GM18519 (cell line): ENCODE data around the gene PALLD.
"Not testable (repeated sequence)": the region's sequence is repeated elsewhere in the genome, so short reads cannot be mapped to it uniquely, and the experiment has no call there.

Experiments
- ATAC-seq: cut with Tn5 transposase; IDR thresholded peaks from one replicate; pipeline ENCODE4 v1.9.1; 2021; ENCODE audit warnings: mild to moderate bottlenecking, moderate library complexity; ENCODE audit not compliant: unreplicated experiment, low FRiP score

PALLD gene

DNA sequence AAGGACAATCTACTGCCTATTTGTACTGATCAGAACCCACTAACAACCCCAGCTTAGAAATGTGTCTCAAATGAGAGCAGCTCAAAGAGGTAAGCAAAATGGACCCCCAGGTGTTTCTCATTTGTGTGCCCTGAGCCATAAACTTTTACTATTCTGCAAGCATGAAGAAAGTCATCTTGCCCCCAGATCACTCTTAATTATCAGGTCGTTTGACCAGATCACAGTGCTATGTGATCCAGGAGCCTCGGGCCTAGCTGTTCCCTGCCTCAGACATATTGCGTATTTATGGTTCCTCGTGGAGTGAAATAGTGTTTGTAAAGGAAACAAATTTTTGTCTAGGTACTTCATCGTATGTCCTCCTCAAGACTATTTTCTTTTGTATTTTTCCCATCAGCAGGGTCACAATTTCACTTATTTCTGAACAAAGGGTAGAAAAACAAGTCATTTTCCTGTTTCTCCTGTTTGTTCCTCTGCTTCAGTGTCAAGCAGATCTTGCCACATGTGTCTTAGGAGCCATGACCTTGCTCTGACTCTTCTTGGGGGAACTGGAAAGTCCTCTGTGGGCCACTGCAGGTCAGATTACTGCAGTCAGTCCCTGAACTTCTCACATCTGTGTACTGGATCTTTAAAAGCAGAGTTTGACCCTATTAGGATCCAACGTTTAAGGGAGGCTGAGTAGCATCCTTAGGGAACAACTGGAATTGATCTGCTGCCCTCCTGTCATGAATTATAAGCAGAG lies 194.9 kb downstream of the PALLD start:
- ATAC-seq, result no peak

DNA sequence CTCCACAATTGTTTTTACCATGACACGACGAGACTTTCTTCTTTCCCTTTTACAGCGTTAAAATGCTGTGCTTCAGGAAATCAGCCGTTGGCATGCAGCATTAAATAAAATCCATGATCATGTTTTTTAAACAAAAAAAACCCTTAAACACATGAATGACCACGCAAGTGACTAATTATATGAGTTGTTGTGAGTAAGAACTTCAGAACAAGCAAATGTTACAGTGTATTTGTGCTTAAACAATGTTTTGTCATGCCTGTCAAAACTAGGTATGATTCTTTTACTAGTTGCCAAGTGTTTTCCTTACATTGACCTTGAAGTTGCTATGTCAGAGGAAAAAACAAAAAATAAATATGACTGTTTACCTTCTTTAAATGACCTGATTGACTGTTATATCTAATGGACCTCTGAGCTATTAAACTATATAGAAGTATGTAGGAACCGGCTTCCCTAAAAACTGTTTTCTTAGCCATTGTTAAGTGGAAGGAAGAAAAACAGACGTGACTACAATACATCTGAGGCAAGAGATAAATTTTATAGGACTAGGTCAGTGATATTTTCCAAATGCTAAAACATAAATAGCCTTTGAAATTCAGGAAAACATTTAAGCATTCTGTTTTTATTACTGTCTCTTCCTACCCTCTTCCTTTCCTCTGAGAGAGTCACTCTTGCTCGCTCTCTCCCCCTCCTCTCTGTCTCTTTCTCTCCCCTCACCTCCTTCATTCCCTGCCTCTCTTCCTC lies 197.1 kb downstream of the PALLD start:
- ATAC-seq, result no peak

DNA sequence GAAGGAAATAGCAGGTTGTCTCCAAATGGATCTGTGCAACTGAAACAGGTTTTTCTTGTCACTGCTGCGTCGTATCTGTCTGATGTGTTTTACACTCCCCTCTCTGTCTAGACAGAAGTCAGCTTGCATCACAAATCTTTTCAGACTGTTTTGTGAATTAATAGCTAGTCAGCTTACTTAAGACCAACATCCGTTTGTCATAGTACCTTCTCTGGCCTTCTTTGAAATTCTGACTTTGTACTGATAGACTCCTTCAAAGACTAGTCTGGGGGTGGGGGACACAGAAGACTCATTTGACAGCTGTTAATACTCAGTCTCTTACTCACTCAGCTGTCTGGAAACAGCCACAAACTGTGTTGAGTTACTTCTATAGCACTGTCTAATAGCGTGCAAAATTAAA lies 197.8 kb downstream of the PALLD start:
- ATAC-seq, result no peak

DNA sequence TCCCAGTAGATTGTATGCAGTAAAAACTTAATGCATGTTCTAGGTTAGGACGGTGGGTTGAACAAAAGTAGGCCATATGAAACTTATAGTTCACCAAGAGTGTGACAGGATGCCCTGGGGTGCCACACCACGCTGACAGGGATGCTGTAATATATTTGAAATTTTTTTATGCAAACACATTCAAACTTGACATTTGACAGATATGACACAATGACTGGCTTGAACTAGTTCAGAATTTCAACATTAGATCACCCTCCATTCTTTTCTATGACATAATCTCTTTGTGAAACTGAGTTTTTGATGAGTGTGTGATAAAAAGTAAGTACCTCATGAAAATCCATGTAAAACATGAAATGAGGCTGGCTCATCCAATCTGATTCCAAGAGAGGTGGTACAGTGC lies 198.4 kb downstream of the PALLD start:
- no peak for ATAC-seq

DNA sequence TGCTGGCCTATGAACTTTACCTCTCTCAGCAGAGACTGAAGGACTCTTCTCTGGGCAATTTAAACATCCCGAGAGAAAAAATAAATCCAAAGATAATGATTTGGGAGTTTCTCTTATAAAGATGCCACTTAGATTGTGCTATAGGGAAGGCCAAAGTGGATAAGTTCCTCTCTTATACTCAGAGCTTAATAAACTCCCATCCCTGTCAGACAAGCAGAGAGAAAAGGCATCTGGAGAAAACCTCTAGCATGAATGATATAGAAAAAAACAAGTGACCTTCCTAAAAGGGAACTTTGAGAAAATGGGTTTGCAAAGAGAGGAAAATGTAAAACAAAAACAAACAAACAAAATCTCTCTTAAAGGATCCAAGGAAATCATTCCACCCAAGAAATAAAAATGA lies 199.4 kb downstream of the PALLD start:
- ATAC-seq, result no peak

DNA sequence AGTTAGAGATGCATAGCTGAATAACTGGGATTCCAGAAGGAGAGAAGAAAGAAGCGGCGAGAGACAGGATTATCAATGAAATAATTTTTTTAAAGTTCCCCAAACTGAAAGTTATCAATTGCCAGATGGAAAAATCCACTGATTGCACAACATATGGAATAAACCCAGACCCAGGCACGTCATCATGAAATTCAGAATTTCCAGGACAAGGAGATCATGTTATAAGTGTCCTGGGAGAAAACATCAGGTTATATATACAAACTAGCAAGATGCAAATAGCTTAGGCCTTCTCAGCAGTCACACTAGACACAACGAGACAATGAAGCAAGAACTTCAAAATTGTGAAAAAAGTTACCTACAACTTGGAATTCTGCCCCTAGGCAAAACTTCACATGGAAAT lies 200.0 kb downstream of the PALLD start:
- ATAC-seq, result no peak

DNA sequence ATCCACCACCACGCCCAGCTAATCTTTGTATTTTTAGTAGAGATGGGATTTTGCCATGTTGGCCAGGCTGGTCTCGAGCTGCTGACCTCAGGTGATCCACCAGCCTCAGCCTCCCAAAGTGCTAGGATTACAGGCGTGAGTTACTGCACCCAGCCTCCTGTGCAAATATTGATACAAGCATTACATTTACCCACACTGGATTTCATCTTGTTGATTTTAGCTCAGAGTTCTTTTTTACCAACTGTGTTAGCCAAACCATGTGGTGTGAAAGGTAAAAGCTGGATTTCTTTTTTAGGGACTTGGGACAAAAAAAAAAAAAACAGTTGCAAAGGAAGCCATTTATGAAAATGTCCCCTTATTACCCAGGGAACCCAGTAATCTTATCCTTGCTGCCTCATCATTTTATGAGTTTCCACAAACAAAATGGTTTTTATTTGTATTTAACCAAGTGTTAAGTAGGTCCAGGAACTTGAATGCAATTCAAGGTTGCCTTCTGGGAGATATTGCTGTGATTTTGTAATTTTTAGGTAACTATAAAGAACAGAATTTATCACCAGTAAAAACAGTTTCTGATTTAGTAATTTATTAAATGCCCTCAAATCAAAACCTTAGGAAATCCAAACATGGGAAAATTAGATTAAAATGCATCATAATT lies 202.5 kb downstream of the PALLD start:
- no peak for ATAC-seq

DNA sequence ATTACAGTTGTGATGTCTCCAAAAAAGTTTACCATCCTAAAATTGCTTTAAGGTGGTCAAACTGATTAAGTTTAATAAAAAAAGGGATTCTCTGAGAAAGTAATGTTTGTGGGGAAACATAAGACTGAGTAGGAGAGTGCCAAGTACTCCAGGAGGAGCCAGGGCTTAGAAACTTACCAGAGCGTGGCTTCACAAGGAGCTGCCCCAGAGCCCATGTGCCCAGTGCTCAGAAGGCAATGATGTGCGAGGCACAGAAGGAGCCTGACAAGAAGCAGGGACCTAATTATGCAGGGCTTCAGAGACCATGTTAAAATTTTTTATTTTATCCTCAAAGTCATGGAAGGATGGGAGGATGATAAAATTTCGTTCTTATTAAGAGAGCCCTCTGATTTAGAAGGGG lies 204.2 kb downstream of the PALLD start:
- no peak for ATAC-seq

DNA sequence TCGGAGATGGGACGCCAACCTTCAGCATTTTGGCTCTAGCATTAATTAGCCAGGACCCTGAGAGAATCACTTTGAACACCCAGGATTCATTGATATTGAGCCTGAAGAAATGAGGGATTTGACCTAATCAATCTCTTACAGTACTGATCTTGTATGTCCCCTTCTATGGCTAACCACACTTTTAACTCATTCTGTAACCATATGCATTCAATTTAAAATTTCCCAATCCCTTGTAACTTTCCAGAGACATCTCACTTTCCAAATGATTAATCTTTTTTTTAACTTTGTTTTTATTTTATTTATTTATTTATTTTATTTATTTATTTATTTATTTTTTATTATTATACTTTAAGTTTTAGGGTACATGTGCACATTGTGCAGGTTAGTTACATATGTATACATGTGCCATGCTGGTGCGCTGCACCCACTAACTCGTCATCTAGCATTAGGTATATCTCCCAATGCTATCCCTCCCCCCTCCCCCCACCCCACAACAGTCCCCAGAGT lies 205.8 kb downstream of the PALLD start:
- not testable (repeated sequence) for ATAC-seq

DNA sequence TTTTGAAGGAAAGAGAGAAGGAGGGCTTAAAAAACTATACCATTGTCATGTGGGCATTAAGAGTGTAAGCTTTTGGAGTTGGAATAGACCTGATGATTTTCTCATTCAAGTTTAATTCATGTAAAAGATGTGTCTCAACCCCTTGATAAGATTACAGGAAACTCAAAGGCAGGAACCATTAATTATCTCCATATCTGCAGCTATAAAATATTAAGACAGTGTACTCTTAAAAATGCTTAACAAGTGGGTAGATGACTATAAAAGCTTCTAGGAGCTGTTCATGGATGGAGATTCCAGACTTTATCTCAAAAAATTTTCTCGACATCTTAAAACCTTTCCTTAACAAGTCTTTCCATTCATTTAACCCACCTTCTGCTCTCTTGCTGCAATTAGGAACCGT lies 208.3 kb downstream of the PALLD start:
- no peak for ATAC-seq

DNA sequence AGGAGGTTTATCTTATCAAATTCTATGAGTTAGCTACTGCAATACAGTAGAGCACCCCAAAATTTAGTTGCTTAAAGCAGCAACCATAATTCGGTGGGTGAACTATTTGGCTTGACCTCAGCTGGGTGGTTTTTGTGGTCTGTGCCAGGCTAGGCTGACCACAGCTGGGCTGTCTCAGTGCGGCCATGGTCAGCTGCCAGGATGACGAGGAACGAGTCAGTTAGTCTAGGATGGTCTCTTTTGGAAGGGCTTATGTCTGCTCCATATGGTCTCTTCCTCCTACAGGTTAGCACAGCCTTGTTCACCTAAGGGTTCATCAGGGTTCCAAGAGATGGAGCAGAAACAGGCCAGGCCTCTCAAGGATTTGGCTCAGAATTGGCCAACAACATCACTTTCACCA lies 210.4 kb downstream of the PALLD start:
- ATAC-seq, result no peak

DNA sequence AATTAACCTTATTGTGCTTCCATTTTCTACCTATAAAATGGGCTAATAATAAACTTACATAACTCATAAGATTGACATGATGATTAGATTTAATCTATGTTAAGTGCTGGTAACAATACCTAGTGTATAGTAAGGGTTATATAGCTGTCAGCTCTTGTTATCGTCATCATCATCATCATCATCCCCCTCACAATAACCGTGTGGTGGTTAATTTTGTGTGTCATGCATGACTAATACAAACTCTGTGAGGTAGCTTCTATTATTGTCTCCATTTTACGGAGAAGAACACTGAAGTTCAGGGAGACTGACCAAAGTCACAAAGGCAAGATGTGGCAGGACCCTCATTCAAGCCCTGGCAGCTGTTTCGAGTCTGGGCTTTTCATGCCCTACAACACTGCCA lies 211.3 kb downstream of the PALLD start:
- no peak for ATAC-seq

DNA sequence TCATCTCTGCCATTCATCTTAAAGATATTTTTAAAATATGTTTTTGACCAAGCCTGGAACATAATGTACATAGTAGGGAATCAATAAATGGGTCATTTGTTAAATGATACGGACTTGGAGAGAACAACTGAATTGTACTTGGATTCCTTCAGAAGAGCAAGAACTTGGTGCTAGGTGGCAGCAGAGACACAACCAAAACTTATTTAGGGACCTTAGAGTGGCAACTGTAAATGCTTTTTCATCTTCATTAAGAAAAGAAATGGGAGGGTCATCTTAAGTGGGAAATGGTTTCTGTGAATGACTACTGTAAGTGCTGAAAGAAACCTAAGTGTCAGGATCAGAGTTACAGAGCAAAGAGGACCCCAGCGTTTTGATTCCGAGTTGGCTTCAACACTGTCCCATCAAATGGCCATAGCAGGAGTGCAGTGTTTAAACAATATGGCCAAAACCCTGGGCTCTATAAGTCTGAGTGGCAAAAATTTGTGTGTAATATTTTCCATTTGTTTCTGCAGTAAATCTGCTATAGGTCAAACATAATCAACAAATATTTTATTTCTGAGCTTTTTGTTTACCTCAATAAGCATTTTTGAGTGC lies 213.6 kb downstream of the PALLD start:
- no peak for ATAC-seq

DNA sequence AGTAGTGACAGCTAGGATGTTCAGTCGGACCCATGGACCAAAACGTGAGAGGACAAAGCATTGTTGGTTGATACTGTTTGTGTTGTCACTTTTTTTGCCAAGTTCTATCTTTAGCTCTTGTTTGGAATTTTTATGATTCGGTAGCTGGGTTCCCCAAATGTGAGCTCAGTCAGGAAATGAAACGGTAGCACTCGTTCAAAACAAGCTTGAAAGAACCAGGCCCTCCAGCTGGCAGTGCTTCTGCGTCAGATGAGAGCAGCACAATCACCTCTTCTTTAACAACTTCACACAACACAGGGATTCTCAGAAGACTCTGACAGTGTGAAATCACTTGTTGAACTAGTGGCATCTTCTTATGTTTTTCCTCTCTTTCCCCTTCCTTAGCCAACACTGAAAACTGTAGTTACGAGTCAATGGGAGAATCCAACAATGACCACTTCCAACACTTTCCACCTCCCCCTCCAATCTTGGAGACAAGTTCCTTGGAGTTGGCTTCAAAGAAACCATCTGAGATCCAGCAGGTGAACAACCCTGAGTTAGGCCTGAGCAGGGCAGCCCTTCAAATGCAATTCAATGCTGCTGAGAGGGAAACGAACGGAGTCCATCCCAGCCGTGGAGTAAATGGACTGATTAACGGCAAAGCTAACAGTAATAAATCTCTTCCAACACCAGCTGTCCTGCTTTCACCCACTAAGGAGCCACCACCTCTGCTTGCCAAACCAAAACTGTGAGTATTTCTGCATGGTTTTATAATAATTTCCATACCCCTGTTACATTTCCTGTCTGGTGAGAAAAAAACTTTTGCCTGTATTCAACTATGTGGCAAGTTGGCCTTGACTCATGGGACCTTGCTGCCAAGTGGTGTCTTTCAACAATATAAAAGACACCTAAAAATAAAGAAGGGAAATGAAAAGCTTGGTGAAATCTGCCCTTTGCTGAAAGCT lies 214.6 kb downstream of the PALLD start:
- ATAC-seq, result no peak

DNA sequence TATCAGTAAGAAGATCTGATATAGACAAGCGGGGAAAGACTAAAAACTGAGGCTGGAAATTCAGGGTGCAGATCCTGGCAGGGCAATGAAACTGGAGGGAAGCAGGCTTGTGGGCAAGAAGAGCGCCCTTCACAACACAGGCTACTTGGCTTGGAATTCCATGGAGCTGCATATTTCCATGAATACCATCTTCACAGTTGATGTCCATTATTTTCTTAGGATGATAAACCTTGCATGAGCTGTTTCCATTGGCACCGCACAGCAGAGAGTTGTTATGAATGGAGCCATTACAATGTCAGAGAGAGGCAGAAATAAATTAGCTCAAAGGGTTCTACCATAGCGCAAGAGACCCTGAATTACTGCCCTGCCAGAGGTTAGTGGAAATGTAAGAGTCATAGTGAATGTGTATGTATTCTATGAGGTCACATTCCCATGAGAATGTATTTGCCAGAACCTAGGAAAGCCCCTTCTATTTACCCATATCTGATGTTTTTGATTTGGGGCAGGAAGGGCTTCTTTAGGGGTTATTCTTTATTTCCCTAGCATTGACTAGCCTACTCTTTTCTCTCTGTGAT lies 215.6 kb downstream of the PALLD start:
- ATAC-seq, result no peak

DNA sequence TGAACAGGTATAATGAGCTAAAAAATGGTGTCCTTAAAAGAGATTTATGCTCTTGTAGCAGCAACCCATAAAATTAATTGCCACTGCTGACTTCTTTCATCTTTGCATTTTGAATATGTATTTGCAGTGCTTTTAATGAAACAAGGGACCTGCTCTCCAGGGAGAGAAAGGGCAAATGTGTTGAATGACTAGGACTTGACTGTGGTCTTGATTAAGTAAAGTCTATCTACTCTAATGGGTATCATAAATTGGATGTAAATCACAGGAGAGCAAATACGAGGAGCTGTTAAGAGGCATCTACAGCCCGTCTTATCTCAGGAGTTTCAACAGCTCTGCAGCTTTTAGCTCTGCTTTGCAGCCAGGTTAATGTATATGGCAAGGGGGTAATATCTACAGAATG lies 216.4 kb downstream of the PALLD start:
- no peak for ATAC-seq

DNA sequence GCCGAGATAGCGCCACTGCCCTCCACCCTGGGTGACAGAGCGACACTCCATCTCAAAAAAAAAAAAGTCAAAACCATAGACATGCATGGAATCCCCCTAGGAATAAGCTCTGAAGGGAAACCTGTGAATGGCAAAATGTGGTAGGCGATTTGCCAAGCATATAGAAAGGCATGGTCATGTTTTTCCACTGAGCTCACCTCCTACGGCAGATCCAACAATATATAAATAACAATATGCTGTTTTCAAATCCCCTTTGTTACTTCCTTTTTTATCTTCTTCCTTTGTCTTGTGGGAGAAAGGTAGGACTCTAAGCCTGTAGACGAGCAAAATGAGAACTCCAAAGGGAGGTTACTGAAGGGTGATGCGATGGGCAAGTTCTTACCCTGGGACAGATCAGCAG lies 219.0 kb downstream of the PALLD start:
- ATAC-seq, result no peak

DNA sequence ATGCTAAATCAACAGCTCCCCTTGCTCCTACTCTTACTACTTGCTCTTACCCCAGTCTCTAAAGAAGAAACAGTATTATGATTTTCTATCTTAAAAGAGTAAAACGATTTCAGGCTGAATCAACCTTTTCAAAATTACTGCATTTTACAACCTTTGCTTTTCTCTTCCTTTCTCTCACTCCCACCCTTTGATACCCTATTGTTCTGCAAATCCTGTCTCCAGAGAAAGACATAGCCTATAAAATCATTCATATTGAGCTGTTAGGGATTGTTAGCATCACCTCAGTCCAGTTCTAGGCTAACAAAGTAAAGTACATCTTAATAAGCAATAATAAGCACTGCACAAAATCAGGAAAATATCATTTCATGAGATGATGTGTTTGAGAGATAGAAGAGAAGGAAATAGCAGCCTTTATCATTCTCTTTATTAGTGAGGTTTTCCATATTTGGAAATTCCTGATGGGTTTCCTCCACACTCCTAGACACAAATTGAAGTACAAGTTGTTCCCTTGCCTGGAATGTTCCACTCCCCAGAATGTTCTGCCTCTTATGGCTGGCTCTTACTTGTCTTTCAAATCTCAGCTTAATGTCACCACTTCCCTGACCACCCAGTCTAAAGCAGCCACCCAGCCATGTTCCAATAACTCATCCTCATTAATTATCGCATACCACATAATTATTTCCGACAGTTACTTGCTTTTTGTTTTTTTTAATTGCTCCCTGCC lies 219.7 kb downstream of the PALLD start:
- no peak for ATAC-seq

DNA sequence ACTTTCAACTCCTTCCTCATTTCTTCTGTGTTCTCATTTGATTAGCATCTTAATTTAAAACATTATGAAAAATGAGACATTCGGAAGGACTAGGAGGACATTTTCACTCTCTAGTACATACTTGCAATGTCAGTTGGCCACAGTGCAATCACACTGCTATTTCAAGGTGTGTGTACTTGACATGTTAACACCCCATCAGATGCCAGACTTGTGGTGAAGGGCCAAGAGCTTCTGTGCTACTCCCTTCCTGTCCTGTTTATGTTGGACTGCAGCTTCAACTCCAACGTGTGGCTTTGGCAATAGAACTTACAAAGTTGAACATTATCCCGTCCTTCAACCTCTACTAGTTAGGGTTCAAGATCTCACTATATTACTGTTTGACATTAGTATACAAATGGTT lies 221.0 kb downstream of the PALLD start:
- ATAC-seq, result no peak
